ENCODE data around the gene LRRTM4.

GRCh38 chr2:77513191-77513590 is 9.0 kb downstream of the LRRTM4 start:
- no peak for TF ChIP-seq ZNF565 (CRISPR knock-in tag; conservative IDR thresholded peaks at IDR 0.05; ENCODE audit: low read depth)
- TF ChIP-seq RARB (CRISPR knock-in tag; IDR thresholded peaks at IDR 0.05) = no peak
- TF ChIP-seq ARNTL (CRISPR knock-in tag; IDR thresholded peaks at IDR 0.05; ENCODE audit: borderline replicate concordance, low read depth) = no peak
- no peak for TF ChIP-seq ZFP30 (CRISPR knock-in tag; IDR thresholded peaks at IDR 0.05)
- no peak for TF ChIP-seq TOX (CRISPR knock-in tag; IDR thresholded peaks at IDR 0.05; ENCODE audit: borderline replicate concordance)
- TF ChIP-seq, protein P1, sequence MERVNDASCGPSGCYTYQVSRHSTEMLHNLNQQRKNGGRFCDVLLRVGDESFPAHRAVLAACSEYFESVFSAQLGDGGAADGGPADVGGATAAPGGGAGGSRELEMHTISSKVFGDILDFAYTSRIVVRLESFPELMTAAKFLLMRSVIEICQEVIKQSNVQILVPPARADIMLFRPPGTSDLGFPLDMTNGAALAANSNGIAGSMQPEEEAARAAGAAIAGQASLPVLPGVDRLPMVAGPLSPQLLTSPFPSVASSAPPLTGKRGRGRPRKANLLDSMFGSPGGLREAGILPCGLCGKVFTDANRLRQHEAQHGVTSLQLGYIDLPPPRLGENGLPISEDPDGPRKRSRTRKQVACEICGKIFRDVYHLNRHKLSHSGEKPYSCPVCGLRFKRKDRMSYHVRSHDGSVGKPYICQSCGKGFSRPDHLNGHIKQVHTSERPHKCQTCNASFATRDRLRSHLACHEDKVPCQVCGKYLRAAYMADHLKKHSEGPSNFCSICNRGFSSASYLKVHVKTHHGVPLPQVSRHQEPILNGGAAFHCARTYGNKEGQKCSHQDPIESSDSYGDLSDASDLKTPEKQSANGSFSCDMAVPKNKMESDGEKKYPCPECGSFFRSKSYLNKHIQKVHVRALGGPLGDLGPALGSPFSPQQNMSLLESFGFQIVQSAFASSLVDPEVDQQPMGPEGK (CRISPR knock-in tag; IDR thresholded peaks at IDR 0.05; ENCODE audit: borderline replicate concordance) = no peak
- no peak for TF ChIP-seq CSDC2 (CRISPR knock-in tag; IDR thresholded peaks at IDR 0.05)
- TF ChIP-seq, protein P2, sequence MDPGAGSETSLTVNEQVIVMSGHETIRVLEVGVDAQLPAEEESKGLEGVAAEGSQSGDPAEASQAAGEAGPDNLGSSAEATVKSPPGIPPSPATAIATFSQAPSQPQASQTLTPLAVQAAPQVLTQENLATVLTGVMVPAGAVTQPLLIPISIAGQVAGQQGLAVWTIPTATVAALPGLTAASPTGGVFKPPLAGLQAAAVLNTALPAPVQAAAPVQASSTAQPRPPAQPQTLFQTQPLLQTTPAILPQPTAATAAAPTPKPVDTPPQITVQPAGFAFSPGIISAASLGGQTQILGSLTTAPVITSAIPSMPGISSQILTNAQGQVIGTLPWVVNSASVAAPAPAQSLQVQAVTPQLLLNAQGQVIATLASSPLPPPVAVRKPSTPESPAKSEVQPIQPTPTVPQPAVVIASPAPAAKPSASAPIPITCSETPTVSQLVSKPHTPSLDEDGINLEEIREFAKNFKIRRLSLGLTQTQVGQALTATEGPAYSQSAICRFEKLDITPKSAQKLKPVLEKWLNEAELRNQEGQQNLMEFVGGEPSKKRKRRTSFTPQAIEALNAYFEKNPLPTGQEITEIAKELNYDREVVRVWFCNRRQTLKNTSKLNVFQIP (CRISPR knock-in tag; IDR thresholded peaks at IDR 0.05; ENCODE audit: borderline replicate concordance, low read depth) = no peak
- no peak for TF ChIP-seq TCF4 (CRISPR knock-in tag; IDR thresholded peaks at IDR 0.05; ENCODE audit: borderline replicate concordance)
- no peak for TF ChIP-seq GLIS3 (CRISPR knock-in tag; IDR thresholded peaks at IDR 0.05)
- TF ChIP-seq OSR1 (CRISPR knock-in tag; IDR thresholded peaks at IDR 0.05) = no peak
- TF ChIP-seq PPARA (CRISPR knock-in tag; IDR thresholded peaks at IDR 0.05; ENCODE audit: borderline replicate concordance) = no peak
